Mucosa of stomach (tissue), 1 donor: ENCODE data around the gene IFITM10.

Experiments
- H3K27me3 ChIP-seq: one replicate; pipeline ENCODE4 v1.7.0; 2013; ENCODE audit warnings: mild to moderate bottlenecking, low read length; ENCODE audit not compliant: control insufficient read depth, insufficient read depth
- H3K36me3 ChIP-seq: one replicate; pipeline ENCODE4 v1.7.0; 2013; ENCODE audit warnings: low read length; ENCODE audit not compliant: control insufficient read depth, insufficient read depth
- H3K4me1 ChIP-seq: one replicate; pipeline ENCODE4 v1.7.0; 2013; ENCODE audit warnings: mild to moderate bottlenecking, low read length; ENCODE audit not compliant: control insufficient read depth, insufficient read depth
- H3K4me3 ChIP-seq: one replicate; pipeline ENCODE4 v1.7.0; 2013; ENCODE audit warnings: low read length
- H3K9ac ChIP-seq: one replicate; pipeline ENCODE4 v1.7.0; 2013; ENCODE audit warnings: mild to moderate bottlenecking, low read length, moderate library complexity
- H3K9me3 ChIP-seq: one replicate; pipeline ENCODE4 v1.7.0; 2013; ENCODE audit warnings: mild to moderate bottlenecking, low read length, moderate library complexity; ENCODE audit not compliant: control insufficient read depth
- donor health status: Pancreatic carcinoma.

The IFITM10 gene

DNA sequence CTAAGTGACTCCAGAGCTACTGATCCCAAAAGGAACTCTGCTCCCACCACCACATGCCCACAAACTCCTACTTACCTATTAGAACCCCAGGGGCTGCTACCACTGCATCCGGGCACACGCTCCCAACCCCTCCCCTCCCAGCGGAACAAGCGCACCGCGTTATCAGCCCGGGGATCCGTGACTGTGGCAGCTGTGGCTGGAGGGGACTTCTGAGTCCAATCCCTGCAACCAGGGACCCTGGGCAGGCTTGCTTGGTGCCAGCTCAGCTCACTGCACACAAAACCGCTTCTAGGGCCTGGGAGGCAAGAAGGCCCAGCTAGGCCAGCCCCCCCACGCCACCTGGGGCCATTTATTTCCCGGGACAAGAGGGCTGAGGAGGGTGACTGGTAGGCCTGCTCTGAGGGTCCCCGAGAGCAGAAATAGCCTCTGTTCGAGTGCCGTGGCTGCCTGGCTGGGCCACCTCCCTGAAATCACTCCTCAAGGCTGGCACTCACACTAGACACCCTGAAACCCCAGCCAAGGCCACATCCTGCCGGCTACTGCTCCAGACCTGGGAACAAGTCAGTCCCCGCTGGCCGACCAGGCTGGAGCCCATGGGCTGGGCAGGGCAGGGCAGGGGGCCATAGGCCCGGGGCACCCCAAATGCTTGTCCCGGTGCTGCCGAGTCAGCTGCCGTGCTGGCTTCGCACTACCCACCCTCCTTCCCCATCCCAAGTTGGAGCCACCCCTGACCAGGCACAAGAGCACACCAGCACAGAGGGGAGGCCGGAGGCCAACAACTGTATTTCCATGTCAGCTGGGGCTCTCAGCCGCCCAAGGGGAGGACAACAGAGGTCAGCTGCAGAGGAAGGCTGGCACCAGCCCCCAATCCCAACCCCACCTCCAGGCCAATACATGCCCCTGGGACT, 1.9 kb upstream of the IFITM10 start:
- Histone ChIP-seq H3K4me1 (peaks cover 31% of the 10 kb centered on the region), H3K9ac (no peak overlapping the region), H3K36me3 (peaks cover 9% of the 10 kb centered on the region), H3K4me3 (no peak overlapping the region), H3K9me3 (no peaks in the 10 kb centered on the region), H3K27me3 (peaks cover 31% of the 10 kb centered on the region)

DNA sequence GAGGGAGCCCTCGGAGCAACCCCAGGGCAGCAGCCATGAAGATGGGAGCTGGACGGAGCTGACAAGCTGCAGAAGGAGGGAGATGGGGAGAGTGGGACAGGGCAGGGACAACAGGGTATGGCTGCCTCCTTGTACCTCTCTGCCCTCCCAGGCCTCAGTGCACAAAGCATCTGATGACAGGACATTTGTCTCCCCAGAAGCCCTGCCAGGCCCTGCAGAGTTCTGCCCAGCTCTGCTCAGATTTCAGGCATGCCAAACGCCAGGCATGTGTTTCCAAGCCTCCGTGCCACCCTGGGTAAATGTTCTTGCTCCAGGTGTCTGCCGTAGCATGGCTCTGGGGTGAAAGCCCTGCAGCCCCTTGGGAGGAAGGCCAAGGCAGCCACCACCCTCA, 1.1 kb upstream of the IFITM10 start:
- peaks cover 9% of the 10 kb centered on the region for H3K36me3 ChIP-seq
- peaks cover 27% of the 10 kb centered on the region for H3K4me1 ChIP-seq

DNA sequence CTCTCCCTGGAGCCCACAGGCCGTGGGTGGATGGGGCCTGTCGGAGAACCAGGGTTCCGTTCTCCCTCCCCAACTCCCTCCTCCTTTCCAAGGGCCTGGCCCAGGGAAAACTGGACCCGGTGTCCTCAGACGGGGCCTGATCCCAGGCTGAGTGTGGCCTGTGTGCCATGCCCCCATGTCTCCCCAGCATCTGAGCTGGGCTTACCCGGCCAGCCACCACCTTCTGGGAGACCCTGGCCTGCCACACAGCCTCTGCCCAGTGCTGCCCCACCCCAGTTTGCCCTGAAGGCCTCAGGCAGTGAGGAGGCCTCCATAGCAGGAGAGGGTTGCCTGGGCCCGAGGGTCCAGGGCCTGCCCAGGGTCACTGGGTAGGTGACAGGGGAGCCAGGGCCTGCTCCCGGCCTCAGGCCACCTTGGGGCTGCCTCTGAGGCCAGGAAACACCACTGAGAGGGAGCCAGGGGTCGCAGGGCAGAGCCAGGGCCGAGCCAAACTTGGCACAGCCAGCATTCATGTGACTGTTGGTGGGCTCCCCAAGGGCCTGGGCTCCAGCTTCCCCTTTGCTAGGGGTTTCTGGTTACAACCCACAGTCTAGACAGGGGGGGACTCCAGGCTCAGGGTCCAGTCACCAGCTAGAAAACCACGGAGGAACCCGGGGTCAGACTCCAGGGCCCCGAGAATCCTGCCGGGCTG, 590 bp upstream of the IFITM10 start:
- Histone ChIP-seq H3K9ac (no peak overlapping the region), H3K9me3 (no peaks in the 10 kb centered on the region), H3K4me3 (no peak overlapping the region), H3K36me3 (peaks cover 9% of the 10 kb centered on the region), H3K4me1 (peaks cover 23% of the 10 kb centered on the region), H3K27me3 (peaks cover 31% of the 10 kb centered on the region)

More for the DNA sequence above, 1.1 kb upstream of the IFITM10 start:
- no peak overlapping the region for H3K9ac ChIP-seq
- H3K27me3 ChIP-seq, result peaks cover 31% of the 10 kb centered on the region
- no peak overlapping the region for H3K4me3 ChIP-seq
- no peaks in the 10 kb centered on the region for H3K9me3 ChIP-seq

DNA sequence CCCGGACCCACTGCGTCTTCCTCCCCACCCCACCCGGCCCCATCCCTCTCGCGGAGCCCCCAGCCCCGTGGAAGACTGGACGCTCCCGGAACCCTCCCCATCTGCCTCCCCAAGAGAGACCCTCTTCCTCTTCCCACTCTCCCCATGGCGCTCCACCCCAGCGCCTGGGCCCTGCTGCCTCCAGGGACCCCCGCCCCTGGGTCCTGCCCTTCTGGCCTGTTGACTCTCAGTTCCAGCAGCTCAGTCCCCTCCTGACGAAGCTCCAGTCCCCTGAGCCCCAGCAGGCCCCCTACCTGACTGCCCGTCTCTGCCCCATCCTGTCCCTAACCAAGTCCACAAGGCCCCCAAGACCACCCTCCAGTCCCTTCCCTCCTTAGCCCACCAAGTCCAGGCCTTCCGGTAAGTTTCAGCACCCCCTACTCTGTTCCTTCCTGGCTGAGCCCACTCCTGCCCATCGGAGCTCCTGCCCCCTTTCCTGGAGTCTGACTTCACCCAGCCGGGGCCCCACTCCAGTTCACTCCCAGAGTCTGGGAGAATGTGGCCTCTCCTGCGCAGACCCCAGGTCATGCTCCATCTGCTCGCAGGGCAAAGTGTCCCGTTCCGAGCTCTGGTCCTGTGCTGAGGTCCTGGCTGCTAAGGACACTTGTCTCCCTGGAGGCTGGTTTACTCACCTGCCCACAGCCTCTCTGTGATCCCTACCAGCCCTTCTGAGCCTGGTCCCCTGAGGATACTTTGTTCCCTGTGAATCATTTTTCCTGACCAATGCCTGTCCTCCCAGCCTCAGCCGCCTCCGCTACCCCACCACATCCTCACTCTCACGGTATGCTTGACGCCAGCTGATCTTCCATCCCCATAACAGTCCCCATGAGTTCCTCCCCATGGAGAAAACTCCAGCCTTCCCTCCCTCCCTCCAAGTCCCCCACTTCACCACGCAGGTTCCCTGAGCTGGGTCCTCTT, 722 bp downstream of the IFITM10 start:
- Histone ChIP-seq H3K4me3 (no peak overlapping the region), H3K27me3 (peaks cover 31% of the 10 kb centered on the region), H3K9me3 (no peaks in the 10 kb centered on the region), H3K36me3 (peaks cover 9% of the 10 kb centered on the region), H3K4me1 (peaks cover 21% of the 10 kb centered on the region), H3K9ac (no peak overlapping the region)

DNA sequence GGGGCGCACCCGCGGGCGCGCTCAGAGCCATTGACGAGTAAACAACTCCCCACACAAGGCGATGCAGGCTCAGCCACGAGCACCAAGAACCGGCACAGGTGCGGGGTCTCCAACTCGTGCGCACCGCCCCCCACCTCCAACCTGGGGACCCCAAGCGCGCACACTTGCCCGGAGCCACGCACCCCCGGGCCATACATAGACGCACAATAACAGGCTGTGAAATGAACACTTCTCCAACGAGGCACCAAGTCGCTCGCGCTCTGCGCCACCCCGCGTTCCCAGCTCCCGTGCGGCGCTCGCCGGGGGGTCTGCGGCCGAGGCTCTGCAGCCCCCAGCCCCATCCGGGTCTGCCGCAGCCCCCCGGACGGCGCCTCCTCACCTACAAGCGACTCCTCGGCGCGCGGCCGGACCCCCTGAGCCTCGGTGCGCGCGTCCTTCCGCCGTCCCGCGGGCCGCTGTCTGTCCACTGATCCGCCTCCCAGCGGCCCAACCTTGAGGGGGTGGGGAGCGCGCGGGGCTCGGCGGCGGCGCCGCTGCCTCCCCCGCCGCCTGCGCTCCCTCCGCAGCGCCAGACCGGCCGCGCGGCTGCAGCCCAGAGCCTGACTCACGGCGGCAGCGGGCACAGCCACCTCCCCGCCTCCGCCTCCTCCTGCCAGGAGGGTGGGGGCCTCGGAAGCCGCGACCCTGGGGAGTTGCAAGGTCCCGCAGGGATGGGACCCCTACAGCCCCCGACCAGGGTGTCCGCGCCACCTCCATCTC, 1.6 kb downstream of the IFITM10 start:
- no peak overlapping the region for H3K9ac ChIP-seq
- peaks cover 9% of the 10 kb centered on the region for H3K36me3 ChIP-seq
- H3K27me3 ChIP-seq, result peaks cover 31% of the 10 kb centered on the region
- H3K9me3 ChIP-seq, result no peaks in the 10 kb centered on the region
- no peak overlapping the region for H3K4me3 ChIP-seq
- peaks cover 21% of the 10 kb centered on the region for H3K4me1 ChIP-seq

DNA sequence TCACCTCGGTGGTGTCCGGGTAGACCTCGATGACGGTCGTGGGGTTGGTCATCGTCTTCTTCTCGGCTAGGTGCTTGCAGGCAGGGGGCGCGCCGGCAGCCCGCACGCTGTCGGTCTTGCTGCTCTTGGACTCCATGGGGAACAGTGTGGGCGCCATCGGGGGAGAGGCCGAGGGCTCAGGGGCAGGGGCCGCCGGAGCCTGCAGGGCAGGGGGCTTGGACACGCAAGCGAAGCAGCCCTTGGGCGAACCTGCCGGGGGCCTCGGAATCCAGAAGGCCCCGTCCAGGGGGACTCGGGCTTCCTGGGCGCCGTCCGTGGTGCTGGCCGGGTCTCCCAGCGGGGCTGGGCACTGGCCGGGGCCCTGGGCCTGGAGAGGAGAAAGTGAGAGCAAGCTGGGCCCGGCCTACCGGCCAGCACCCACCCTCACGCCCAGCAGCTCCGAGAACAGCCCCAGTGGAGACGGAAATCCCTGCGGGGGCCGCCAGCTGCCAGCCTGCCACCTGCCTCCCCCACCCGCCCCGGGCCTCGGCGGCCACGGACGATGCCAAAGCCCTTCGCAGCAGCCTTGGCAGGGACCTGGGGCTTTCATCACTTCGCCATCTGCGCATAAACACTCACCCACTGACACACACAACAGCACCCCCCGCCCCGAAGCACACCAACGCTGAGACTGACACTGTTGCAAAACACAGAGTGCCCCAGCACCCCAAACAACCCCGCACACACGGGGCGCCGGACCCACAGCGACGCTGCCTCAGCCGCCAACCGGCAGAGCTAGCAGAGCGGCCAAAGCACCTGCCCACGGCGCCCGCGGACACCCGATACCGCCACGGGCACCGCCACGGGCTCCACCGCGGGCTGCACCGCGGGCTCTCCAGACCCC, 2.4 kb downstream of the IFITM10 start:
- Histone ChIP-seq H3K9ac (no peak overlapping the region), H3K4me3 (no peak overlapping the region), H3K36me3 (peaks cover 7% of the 10 kb centered on the region), H3K27me3 (peaks cover 31% of the 10 kb centered on the region), H3K4me1 (peaks cover 21% of the 10 kb centered on the region), H3K9me3 (no peaks in the 10 kb centered on the region)

DNA sequence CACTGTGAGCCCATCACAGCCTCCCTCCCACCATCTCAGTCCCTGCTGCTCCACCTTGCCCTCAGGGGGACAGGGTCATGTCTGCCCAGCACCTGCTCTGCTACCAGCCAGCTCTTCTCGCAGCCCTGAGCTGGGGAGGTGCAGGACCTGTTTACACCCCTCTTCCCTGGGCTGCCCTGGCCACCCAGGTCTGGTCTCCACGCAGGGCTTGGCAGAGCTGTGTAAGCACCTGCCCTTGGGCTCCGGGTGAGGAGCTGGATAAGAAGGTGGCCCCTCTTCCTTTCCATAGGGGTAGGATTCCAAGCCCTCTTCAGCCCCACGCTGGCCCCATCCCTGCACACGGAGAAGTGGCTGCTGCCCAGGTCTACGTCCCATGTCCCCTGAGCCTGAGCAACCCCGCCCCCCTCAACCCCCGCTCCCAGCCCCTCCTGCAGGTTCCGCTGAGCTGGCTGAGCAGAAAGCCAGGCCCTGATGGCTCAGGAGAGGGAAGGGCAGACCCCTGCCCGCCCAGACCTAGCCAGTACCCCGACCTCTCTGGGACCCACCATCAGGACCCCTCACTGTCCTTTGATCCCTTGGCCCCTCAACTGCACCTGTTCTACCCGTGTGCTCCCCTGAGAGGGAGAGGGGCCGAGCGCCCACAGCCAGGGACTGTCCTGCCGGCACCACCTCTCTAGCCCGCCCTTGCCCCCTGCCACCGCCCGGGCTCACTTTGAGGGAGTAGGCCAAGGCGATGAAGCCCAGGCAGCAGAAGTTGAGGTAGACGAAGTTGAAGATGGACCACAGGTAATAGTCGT, 3.2 kb downstream of the IFITM10 start:
- peaks cover 31% of the 10 kb centered on the region for H3K27me3 ChIP-seq

DNA sequence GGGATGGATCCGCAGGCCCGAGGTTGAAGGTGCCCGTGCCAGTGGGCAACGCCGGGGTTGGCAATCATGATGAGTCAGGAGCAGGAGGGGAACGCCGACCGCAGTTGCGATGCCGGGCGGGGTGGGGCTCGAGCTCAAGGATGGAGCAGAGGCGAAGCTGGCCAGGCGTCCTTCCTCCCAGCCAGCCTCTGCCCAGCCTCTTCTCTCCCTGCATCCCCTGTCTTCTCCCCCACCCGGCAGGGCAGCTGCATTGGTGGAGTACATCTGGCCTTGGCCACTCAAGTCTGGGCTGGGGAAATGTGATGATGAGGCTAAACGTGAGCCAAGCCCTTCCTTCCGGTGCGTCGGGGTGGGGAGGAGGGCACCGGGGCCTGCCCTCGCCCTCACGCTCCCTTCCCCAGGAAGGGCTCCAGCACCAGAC, 3.9 kb downstream of the IFITM10 start:
- Histone ChIP-seq H3K9ac (no peak overlapping the region), H3K4me1 (peaks cover 17% of the 10 kb centered on the region), H3K27me3 (peaks cover 31% of the 10 kb centered on the region), H3K4me3 (no peak overlapping the region), H3K36me3 (no peaks in the 10 kb centered on the region), H3K9me3 (no peaks in the 10 kb centered on the region)

More for the DNA sequence above, 3.2 kb downstream of the IFITM10 start:
- Histone ChIP-seq H3K9ac (no peak overlapping the region), H3K4me1 (peaks cover 21% of the 10 kb centered on the region), H3K9me3 (no peaks in the 10 kb centered on the region), H3K4me3 (no peak overlapping the region), H3K36me3 (no peaks in the 10 kb centered on the region)

DNA sequence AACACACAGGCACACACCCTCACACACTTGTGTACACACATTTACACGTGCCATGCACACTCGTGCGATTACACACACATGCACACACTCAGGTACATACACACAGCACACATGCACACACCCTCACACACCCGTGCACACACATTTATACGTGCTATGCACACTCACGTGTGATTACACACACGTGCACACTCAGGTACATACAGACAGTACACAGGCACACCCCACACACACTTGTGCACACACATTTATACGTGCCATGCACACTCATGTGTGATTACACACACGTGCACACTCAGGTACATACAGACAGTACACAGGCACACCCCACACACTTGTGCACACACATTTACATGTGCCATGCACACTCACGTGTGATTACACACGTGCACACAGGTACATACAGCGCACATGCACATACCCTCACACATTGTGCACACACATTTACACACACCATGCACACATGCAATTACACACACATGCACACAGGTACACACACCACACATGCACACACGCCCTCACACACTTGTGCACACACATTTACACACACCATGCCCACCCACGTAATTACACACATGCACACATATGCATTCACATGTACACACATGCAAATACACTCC, 4.6 kb downstream of the IFITM10 start:
- Histone ChIP-seq H3K4me3 (no peak overlapping the region), H3K4me1 (peaks cover 16% of the 10 kb centered on the region), H3K27me3 (peaks cover 31% of the 10 kb centered on the region), H3K9me3 (no peaks in the 10 kb centered on the region), H3K9ac (no peak overlapping the region), H3K36me3 (no peaks in the 10 kb centered on the region)
